GM18517 (cell line): ENCODE results near the gene BCOR.

Source experiments
- ATAC-seq: cut with Tn5 transposase; IDR thresholded peaks from one replicate; pipeline ENCODE4 v1.9.1; 2021; ENCODE audit warnings: mild to moderate bottlenecking, moderate library complexity; ENCODE audit not compliant: unreplicated experiment

BCOR gene

DNA sequence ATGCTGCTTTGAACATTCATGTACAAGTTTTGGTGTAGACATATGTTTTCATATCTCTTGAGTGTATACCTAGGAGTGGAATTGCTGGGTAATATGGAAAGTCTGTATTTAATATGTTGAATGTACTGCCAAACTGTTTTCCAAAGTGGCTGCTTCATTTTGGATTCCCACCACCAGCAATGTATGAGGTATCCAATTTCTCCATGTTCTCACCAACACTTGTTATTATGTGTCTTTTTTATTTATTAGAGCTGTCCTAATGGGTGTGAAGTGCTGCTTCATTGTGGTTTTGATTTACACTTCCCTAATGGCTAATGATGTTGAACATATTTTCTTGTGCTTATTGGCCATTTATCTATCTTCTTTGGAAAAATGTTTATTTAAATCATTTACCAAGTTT is 60.4 kb downstream of the BCOR start:
- no peak for ATAC-seq

DNA sequence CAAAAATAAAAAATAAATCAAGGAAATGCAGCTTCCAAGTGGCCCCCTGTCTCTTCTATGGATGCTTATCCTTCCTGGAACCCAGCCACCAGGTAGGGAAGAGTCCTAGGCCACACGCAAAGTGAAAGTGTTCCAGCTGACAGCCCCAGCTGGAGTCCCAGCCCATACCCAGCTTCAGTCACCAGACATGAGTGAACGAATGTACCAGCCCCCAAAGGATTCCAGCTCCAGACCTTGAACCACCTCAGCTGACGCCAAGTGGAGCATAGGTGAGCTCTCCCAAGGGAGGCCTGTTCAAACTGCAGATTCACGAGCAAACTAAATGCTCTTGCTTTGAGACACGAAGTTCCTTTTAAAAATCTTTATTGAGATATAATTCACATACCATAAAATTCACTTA is 62.0 kb downstream of the BCOR start:
- no peak for ATAC-seq

DNA sequence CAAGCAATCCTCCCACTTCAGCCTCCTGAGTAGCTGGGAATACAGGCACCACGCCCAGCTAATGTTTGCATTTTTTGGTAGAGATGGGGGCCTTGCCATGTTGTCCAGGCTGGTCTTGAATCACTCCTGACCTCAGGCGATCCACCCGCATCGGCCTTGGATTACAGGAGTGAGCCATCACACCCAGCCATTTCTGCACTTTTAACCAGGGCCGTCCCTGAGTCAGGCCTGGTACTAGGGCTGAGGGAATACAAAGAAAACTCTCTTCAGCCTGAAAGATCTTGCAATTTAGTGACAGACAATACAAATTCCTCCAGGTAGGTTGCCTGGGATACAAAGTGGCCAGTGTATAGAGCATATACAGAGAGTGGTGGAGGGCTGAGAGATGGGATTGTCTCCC is 65.8 kb downstream of the BCOR start:
- ATAC-seq, result no peak

DNA sequence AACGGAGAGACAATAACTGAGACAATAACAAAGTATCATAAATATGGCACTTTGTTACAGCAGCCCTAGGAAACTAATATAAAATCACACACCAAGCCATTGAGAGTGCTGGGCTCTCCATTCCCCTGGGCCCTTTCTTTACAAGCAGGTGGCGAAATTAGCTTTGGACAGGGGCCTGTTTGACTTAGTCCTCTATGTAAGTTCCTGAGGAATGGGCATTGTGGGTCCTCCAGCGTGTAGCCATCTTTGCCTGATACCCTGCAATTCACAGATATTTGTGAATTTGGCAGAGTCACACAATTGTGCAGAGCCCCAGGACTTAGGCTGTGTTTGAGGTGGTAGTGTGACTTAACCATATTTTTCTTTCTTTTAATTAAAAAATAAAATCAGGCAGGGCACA is 67.6 kb downstream of the BCOR start:
- ATAC-seq, result no peak

DNA sequence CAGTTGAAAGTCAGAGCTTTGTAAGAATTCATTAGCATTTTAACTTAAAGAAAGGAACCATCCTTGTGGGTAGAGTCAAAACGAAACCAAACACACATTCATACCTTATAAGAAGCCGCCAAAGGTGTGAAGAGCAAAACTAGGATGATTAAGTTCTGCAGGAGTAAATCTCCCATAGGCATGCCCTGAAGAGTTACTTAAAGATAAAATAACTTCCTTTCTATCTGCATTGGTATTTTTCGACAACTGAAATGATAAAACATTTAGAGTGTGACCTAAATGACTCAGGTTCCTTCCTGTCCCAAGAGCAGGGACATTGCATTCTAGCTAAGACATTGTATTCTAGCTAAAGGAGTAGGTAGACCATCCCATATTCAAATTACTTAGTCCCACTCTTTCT is 75.3 kb downstream of the BCOR start:
- ATAC-seq, result peak; percentile 54

DNA sequence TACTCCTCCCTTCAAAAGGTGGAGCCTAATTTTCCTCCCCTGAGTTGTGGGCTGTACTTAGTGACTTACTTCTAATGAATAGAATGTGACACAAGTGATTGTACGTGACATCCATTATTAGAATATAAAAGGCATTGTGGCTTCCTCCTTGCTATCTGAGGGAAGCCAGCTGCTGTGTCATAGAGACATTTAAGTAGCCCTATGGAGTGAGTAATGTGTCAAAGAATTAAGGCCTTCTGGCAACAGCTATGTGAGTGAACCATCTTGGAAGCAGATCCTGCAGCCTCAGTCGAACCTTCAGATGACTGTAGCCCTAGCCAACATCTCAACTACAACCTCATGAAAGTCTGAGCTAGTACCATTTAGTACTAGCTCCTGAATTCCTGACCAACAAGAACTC is 76.1 kb downstream of the BCOR start:
- ATAC-seq, result no peak

DNA sequence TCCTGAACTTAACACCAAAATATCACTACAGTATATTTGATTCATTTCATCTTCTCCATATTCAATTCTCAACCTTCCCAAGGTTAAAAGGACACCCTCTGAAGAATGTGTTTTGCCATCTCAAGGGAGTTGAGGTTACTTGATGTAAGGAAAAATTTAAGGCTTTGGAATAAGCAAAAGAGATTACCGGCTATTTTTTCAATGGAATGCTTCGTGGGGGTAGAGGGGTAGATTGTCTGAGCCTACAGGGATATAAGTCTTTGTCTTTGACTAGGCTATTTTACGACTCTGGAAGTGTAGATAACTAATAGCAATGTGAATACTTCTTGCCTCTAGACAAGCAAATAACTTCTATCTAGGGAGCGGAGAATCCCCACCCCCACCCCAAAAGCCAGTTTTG is 78.2 kb downstream of the BCOR start:
- ATAC-seq, result no peak

DNA sequence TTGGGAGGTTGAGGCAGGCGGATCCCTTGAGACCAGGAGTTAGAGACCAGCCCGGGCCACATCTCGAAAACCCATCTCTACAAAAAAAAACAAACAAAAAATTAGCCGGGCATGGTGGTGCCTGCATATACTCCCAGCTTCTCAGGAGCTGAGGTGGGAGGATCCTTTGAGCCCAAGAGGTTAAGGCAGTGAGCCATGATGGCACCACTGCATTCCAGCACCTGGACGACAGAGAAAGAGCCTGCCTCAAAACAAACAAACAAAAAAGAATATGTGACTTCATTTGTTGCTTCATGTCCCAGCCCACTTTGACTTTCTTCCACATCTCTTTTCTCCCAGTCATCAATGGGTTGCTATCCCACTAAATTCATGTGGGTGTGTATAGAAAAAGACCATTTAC is 79.7 kb downstream of the BCOR start:
- no peak for ATAC-seq

DNA sequence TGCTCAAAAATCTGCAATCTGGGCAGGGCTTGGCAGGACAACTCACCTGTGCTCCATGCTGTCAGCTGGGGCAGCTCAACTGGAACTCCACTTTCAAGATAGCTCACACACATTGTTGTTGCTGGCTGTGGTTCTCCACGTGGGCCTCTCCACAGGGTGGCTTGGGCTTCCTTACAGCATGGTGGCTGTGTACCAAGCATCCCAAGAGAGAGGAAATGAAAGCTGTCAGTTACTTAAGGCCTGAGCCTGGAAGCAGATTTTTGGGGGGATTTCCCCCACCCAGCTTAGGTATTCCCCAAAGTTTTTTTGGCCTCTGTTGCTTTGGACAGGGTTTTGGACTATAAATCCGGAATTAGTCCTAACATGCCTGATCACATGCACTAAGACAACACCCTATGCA is 81.0 kb downstream of the BCOR start:
- ATAC-seq, result no peak

DNA sequence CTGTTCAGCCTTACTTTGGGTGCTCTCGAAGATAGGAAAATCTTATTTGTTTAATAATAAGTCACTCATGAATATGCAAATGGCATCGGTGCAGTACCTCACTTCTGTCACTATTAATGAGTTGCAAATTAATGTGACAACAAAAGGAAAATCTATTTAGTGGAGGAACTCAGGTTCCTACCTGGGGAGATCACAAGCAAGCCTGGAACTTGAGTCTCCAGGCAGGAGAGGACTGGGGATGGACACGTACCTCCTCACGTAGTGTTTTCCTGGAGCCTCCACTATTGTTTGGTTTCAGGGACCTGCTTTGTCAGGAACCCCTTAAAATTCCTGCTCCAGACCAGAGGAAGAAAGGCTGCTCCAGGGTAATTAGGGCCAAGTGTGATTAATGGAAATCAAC is 82.1 kb downstream of the BCOR start:
- no peak for ATAC-seq

DNA sequence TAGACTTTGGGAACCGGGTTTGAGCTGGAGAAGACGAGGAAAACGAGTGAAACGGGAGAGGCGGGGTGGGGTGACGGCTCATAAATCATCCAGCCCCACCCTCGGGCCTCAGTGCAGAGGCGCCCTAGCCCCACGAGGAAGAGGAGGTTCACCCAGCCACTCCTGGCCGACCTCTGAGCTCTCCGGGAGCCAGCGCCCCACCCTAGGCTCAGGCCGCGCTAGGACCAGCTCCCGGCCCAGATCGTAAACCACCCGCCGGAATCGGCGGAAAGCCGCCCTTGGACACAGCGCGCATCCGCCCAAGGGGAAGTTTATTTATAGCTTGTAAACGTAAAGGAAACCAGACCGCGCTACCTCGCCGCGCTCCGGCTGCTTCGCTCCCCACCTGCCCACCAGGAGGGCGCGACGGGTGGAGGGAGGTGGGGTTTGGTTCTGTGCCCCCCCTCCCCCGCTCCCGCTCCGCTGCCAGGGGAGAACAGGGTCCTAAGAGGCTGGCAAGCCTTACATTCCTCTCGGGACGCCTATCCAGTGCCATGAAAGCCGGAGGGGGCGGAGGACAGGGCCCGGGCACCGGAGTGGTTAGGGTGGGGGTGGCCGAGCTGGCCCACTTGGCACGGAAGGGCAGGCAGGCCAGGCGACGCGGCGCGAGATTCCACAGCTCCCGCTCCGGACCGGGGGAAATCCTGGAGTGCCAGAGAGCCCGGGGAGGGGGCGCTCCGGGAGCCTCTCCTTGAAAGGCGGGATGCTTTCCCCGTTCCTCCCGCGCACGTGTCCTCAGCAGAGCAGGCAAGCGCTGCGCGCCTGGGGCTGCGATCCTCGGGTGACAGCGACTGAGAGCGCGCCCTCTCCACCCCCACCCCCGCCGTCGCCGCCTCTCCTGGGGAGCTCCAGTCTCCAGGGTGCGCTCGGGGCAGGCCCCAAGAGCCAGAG is 84.2 kb downstream of the BCOR start:
- peak; percentile 36 for ATAC-seq

DNA sequence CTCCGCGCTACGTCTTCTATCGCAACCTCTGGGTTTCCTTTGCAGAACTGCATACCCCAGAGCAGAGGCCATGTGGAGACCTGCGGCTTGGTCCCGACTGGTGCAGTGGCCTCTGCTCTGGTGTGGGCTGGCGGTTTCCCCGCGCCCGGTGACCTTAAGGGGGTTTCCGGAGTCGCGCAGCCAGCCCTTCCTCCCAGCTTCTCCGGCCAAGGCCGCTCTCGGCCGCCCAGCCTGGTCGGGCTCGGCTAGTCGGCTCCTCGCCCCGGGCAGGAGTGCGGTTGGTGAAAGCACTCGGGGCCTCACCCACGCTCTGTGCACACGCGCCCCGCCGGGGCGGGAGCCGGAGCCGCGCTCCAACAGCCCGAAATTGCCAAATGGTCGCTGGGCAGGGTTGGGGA is 84.9 kb downstream of the BCOR start:
- ATAC-seq, result peak; percentile 39

DNA sequence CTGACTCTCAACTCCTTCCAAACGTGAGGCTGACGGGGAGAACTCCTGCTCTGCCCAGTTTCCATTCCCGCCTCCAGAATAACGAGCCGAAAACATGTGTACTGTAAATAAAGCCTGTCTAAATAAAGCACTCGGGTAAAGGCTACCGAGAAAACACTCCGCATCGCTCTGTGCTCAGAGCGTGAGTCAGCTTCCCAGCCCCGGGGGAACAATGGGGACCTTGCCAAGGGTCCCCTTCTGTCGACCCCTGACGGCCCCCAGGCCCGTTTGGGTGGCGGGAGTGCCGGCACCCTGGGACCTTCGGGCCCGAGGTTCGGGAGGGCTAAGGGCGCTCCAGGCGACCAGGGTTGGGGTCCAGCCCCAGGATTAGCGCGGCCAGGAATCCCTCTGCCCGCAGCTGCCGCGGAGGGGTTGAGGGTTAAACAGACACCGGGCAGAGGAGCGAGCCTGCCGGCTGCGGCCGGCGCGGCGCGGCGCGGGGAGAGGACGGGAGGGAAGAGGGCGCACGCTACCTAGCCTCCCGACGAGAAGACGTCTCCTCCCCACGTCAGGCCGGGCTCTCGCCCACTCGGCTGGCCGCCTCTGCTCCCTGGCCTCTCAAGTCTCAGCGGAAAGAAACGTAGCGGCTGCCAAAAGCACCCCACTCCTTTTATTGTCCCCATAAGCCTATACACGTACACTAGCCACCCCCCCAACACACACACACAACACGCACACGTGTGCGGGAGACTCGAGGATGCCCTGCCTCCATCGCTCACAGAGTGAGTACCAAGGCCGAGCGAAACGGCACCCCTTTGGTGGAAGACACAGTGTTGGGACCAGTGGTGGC is 85.5 kb downstream of the BCOR start:
- ATAC-seq, result peak; percentile 5

DNA sequence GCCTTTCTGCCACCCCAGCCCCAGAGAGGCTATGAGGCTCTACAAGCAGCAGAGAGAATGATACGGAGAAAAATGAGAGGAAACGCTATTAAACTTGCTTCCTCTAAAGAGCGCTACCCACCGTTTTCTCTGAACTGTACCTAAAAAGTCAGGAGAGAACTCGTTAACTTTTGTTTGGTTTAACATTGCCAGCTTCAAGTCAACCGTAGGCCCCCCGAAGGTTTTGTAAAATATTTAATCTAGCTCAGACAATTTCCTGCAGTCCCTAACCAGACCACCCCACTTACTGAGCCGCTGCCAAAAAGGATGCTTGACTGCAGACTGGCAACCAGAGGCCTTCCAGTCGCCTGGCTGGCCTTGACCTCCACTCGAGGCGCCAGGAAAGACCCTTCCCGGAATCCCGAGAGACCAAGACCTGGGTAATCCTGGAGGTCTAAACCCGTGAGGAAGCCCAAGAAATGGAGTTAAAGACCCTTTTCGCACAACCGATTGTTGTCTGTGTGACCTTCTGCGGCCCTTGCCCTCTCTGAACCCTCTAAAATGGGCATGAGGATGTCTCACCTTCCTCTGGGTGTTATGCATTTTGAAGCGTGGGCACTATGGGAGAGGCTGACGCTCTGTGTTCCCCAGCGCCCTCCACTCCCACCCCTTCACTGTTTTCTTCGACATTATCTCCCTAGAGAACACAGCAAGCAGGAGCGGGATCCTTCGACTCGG is 86.3 kb downstream of the BCOR start:
- no peak for ATAC-seq

DNA sequence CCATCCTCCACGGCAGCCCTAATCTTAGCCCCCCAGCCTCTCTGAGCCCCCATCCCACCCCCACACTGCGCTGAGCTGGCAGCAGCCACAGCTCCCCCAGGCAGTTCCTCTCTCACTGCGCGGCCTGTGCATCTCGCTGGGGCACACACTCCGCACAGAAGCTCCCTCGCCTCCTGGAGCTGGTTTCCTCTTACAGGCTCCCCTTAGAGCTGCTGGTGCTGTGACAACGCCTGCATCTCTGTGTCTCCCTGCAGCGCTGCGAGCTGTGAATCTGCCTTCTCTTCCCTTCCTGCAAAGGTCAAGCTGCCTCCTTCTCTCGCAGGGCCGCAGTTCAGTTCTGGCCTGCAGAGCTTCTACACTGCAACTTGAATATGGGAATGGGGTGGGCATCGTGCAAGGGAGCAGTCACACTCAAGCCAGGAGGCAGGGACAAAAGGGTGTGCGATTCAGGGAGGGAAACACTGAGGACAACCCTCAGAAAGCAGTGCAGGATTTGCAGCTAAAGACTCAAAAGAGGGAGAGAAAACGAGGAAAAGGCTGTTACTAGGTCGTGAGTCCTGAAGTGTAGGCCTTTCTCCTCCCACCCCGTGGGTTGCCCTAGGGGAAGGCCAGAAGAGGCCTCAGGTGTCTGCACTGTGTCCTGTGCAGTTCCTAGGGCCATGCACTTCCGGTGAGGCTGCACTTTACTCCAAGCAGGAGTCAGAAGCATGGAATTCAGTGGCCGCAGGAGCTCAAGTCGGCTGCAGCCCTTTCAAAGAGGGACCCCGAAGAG is 87.0 kb downstream of the BCOR start:
- no peak for ATAC-seq

DNA sequence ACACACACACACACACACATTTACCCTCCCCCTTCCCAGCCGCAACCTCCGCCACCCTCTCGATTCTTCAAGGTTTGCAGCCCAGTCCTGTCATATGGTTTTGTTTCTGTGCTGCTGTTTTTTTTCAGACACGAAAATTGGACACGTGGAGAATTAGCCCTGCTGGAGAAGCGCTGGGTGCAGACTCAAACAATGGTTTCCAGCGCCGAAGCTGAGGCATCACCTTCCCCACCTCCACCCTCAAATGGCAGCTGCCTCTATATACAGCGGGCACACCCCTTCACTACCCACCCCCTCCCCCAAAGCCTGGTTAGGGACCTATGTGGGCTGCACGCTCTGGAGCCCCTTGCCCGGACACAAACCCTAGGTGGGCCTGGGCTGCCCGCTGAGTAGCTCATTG is 87.9 kb downstream of the BCOR start:
- ATAC-seq, result no peak

DNA sequence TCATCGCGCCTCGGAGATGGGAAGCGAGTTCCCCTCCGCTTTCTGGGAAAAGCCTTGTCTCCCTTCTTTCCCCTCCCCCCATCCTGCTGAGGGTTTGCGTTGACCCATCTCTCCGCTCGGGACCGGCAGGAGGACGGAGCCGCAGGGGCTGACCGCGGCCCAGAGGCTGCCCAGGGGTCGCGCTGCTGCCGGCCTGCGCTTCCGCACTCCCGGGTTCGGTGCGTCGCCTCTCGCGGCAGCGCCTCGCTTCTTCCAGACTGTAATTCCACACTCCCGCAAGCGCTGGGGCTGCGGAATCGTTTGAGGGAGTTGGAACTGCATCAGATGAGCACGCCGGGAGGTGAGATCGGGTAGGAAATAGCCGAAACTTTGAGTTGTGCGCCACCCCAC is 88.3 kb downstream of the BCOR start:
- ATAC-seq, result no peak

DNA sequence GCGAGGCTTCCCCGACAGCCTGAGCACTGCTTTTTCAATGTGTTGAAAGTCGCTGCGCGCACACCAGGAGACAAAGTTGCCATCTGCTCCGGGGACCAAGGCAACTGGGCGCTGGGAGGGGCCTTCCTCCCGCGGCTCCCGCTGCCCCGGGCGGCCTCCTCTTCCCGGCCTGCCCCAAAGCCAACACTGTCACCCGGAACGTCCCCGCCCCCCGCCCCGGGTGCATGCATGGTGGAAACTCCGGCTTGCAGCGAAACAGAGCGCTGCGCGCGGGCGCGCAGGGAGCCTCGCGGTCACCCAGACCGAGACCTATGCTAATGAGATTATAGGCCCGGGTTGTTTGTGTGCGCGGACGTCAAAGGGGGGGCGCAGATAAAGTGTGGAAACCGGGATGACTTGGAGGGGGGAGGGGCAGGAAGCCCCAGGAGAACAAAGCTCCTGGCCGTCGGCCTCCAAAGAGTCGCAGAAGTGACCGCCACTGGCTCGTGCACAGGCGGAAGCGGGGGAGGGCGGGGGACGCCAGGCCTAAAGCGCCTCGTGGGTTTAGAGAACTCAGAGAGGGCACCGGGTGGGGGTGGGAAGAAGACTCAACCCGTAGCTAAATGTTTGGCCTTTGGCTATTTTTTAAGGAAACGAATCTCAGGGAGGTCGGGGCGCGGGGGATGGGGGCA is 88.8 kb downstream of the BCOR start:
- no peak for ATAC-seq

DNA sequence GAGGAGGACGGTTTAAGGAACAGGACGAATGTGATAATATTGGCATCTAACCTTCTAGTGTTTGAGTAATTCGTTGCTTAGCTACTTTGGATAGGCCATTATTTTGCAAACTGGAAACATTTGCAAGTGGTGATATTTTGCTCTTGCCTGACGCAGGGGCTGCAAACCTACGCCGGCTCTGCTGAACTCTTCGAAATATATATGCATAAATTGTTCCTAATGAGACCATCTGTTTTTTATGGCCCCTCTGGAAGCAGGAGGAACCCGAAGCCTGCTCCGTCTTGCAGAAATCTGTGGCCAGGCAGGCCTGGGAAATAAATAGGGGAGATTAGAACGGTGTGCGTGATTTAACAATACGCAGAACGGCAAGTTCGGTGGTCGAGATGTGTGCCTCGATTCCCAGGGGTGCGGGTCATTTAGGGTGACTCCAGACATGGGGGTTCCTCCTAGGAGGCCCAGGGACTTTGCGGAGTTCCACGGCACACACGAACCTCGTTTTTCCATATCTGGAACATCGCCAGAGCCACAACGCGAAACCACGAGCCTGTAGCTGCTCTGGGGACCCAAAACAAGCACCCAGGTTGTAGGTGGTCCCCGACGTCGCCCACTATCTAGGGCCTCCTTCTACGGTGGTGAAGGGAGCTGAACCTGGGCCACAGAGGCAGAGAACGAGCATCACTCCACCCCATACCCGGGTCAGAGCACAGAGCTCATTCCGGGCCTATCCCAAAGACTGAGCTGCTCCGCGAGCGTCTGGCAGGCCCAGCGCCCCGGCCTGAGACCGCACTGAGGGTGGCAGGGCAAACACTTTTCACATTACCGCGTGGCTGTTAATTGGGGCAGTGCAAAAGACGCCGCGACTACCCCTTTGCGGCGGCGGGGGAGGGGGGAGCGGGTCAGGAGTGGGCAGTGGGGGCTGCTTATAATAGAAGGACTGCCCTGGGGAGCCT is 89.7 kb downstream of the BCOR start:
- no peak for ATAC-seq
